Liver (tissue), 3 donors: ENCODE measurements around the gene KRT6B.

ENCODE experiments used
- ATF3 ChIP-seq: IDR thresholded peaks from 2 replicates; pipeline ENCODE4 v1.6.1; 2016; ENCODE audit warnings: antibody characterized with exemption
- CTCF ChIP-seq: fragments of 150-350 bp; IDR thresholded peaks from 2 replicates; pipeline ENCODE4 v1.5.1; 2017; ENCODE audit warnings: improper control_type of control experiment, low read depth, low read length; ENCODE audit not compliant: missing input control
- FOXA1 ChIP-seq: IDR thresholded peaks from 2 replicates; pipeline ENCODE4 v1.6.1; 2016; ENCODE audit warnings: antibody characterized with exemption
- GABPA ChIP-seq, 2 donors: IDR thresholded peaks in 1 of 2; conservative IDR thresholded peaks in 1 of 2; 2 replicates each; pipeline ENCODE4 v1.6.1; 2016; ENCODE audit warnings: antibody characterized with exemption in 2 of 2, mild to moderate bottlenecking in 1 of 2, moderate library complexity in 1 of 2
- JUND ChIP-seq, 2 donors: IDR thresholded peaks; 2 replicates each; pipeline ENCODE4 v1.6.1; 2016; ENCODE audit warnings: antibody characterized with exemption in 2 of 2
- MAX ChIP-seq: IDR thresholded peaks from 2 replicates; pipeline ENCODE4 v1.6.1; 2016; ENCODE audit warnings: antibody characterized with exemption
- NR2F2 ChIP-seq: IDR thresholded peaks from 2 replicates; pipeline ENCODE4 v1.6.1; 2016; ENCODE audit warnings: antibody characterized with exemption
- RAD21 ChIP-seq, 2 donors: IDR thresholded peaks; 2 replicates each; pipeline ENCODE4 v1.6.1; 2016; ENCODE audit warnings: antibody characterized with exemption in 2 of 2, mild to moderate bottlenecking in 2 of 2
- REST ChIP-seq: IDR thresholded peaks from 2 replicates; pipeline ENCODE4 v1.6.1; 2016; ENCODE audit warnings: antibody characterized with exemption, mild to moderate bottlenecking
- RXRA ChIP-seq, 2 donors: IDR thresholded peaks; 2 replicates each; pipeline ENCODE4 v1.6.1; 2017 to 2018; ENCODE audit warnings: antibody characterized with exemption in 2 of 2, mild to moderate bottlenecking in 1 of 2
- SP1 ChIP-seq: IDR thresholded peaks from 2 replicates; pipeline ENCODE4 v1.6.1; 2018; ENCODE audit warnings: antibody characterized with exemption, mild to moderate bottlenecking
- TAF1 ChIP-seq: conservative IDR thresholded peaks from 2 replicates; pipeline ENCODE4 v1.6.1; 2016; ENCODE audit warnings: antibody characterized with exemption, mild to moderate bottlenecking
- YY1 ChIP-seq: IDR thresholded peaks from 2 replicates; pipeline ENCODE4 v1.6.1; 2016; ENCODE audit warnings: antibody characterized with exemption, mild to moderate bottlenecking
- donor health status: healthy.
- donor health status: healthy.

GRCh38 chr12:52445876-52446275 is 6.1 kb downstream of the KRT6B start:
- no peak for TF ChIP-seq FOXA1
- TF ChIP-seq CTCF: no peak
- no peak for TF ChIP-seq RAD21 (IDR thresholded peaks at IDR 0.05)
- TF ChIP-seq SP1: no peak
- TF ChIP-seq REST: no peak
- TF ChIP-seq NR2F2: no peak
- no peak for TF ChIP-seq JUND (IDR thresholded peaks at IDR 0.05)
- no peak for TF ChIP-seq MAX
- no peak for TF ChIP-seq RXRA (IDR thresholded peaks at IDR 0.05)
- TF ChIP-seq TAF1: no peak
- TF ChIP-seq ATF3: no peak
- TF ChIP-seq GABPA (IDR thresholded peaks at IDR 0.05 in 1 of 2, conservative IDR thresholded peaks at IDR 0.05 in 1 of 2): no peak
- no peak for TF ChIP-seq YY1
